ENCODE results near the gene SNAPC4.

DNA sequence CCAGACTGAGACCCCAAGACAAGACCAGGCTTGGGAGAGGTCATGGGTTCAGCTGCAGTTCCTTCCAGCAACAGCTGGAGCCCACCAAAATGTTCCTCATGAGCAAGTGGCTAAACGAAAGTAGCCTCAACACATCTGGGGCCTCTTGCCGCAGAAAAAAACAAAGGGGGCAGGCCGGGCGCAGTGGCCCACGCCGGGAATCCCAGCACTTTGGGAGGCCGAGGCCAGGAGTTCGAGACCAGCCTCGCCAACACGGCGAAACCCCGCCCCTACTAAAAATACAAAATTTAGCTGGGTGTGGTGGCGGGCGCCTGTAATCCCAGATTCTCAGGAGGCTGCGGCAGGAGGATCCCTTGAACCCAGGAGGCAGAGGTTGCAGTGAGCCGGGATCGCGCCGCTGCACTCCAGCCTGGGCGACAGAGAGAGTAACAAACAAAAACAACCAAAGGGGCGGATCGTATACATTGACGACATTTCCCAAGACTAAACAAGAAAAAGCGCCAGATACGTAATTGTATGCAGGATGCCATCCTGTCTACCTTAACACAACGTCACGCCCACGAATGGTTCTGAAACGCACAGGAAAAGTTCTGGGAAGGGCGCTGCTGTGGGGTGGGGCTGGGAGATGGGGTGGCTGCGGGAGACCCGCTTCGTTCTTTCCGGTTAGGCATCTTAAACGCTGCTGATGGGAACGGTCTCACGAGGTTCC is 38.0 kb upstream of the SNAPC4 start:
- TF ChIP-seq, protein P1, sequence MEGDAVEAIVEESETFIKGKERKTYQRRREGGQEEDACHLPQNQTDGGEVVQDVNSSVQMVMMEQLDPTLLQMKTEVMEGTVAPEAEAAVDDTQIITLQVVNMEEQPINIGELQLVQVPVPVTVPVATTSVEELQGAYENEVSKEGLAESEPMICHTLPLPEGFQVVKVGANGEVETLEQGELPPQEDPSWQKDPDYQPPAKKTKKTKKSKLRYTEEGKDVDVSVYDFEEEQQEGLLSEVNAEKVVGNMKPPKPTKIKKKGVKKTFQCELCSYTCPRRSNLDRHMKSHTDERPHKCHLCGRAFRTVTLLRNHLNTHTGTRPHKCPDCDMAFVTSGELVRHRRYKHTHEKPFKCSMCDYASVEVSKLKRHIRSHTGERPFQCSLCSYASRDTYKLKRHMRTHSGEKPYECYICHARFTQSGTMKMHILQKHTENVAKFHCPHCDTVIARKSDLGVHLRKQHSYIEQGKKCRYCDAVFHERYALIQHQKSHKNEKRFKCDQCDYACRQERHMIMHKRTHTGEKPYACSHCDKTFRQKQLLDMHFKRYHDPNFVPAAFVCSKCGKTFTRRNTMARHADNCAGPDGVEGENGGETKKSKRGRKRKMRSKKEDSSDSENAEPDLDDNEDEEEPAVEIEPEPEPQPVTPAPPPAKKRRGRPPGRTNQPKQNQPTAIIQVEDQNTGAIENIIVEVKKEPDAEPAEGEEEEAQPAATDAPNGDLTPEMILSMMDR (IDR thresholded peaks at IDR 0.05), result no peak
- TF ChIP-seq POLR2A (IDR thresholded peaks at IDR 0.05), result no peak
